HG02870 (cell line): ENCODE data around the gene ADA.

Experiments used
- ATAC-seq: cut with Tn5 transposase; IDR thresholded peaks from one replicate; pipeline ENCODE4 v1.9.1; 2021; ENCODE audit warnings: mild to moderate bottlenecking, moderate library complexity; ENCODE audit not compliant: unreplicated experiment

ADA gene

GRCh38 chr20:44583157-44583556 is 68.3 kb downstream of the ADA start:
- ATAC-seq = no peak

- ATAC-seq = no peak
Measured at GRCh38 chr20:44582311-44583025, 69.0 kb downstream of the ADA start, which contains the start of gene PKIG. PKIG (plus strand) TSS chr20:44582579; CDS start chr20:44614557, 31,978 bp downstream.

- no peak for ATAC-seq
Measured at GRCh38 chr20:44581515-44581914, 70.0 kb downstream of the ADA start.

DNA sequence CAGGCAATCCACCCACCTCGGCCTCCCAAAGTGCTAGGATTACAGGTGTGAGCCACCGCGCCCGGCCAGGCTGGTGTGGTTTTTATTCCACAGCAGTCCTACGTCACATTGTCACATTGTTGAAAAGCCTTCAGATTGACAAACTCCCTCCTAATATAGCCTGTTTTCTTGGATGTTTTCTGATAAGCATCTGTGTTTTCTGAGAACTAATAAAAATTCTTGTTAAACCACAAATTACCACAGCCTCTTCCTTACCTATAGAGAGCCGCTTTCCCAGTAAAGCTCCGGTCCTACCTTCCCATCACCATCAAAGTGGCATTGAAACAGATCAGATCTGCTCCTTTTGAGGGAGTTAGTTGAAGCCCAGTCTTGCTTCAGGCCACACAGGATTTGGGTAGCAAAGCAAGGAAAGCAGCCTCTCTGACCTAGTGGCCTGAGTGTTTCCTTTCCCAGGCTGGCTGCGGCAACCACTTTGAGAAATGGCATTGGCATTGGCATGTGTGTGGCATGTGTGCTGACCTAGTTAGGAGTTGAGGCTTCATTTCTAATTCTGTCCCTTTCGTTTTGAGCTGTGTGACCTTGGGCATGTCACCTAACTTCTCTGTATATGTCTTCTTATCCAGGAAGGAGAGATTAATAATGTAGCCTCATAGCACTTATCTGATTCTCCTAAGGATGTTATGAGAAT is 70.8 kb downstream of the ADA start:
- ATAC-seq = no peak

DNA sequence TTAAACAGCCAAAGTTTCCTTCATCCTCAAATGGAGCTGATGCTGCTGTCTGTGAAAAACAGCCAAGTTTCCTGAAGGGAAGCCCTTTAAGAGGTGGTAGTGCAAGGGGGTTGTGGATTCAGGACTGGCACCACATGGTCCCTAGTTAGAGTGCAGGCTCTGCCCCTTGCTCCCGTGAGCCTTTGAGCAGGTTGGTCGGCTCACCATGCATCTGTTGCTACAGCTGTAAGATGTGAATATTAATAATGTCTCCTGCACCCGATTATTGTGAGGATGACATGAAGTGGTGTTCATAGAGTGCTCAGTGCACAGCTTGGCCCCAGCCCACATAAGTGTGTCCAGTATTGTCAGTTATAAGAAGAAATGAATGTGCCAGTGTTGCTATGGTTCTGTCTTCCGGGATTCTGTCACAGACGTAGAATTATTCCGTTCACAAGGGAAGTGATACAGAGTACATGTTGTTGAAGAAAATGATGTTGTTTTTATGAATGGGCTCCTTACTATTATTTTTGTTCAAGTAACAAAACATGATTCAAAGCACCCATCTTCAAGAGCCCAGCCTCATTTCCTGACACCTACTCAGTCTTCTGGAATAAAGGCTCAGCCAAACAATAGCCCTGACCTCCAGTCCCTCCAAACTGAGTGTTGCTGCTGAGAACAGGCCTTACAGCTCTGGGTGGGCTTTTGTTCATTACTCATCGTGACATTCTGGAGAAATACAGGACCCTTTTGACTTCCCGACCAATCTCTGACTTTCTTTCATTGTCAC is 72.0 kb downstream of the ADA start:
- no peak for ATAC-seq

DNA sequence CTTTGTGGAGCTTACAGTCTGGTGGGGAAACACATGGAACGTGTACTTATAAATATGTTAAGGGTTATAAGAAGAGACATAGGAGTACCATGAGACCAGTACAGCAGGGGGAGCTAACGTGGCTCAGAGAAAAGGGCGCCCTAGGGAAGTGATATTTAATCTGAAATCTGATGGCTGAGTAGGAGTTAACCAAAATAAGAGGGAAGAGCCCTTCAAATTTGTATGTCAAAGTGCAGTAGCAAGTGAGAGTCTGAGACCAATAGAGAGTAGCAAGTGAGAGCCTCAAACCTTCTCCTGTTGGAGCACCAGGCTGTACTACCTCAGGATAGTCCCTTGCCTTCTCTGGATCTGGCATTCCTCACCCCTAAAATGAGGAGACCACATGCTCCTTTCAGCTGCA is 75.2 kb downstream of the ADA start:
- no peak for ATAC-seq

- ATAC-seq = no peak
Measured at GRCh38 chr20:44574372-44574771, 77.1 kb downstream of the ADA start.

GRCh38 chr20:44573501-44573869 is 78.0 kb downstream of the ADA start:
- ATAC-seq = no peak

DNA sequence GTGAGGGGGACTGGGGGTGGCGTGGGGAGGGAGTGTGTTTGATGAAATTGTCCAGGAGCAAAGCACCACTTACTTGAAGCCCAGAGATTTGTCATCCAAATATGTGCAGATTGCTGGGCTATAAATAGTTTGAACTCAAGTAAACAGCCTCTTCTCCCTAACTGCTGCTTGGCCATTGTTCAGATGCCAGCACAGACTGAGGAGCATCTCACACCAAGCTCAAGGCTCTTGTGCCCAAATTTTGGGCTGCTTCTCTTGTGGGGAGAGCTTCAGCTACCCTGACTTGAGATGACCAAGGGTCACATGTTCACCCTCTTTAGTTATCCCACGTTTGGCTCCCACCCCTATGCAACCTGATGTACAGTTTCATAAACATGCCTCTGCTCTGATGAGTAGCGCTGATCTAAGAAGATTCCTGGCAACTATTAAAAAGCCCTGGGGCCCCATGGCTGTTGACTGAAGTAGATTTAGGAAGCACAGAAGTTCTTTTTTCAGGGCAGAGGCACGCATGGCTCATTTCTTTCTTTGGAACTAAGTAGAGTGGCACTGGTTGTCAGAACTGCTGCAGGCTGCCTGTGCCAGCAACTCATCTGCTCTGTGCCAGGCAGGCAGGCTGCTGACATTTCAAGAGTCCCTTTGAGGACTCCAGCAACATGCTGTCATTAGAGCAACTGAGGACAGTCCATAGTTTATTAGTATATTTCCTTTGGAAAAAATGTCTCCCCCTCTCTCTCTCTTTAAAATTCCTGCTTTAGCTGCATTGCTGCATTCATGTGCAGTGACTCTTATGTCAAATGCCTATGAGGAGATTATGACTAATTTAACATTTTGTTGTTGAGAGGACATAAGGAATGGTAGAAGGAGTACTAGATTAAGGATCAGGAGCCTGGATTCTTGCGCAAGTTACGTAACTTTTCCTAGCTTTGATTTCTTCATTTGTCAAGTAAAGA is 78.7 kb downstream of the ADA start:
- no peak for ATAC-seq

DNA sequence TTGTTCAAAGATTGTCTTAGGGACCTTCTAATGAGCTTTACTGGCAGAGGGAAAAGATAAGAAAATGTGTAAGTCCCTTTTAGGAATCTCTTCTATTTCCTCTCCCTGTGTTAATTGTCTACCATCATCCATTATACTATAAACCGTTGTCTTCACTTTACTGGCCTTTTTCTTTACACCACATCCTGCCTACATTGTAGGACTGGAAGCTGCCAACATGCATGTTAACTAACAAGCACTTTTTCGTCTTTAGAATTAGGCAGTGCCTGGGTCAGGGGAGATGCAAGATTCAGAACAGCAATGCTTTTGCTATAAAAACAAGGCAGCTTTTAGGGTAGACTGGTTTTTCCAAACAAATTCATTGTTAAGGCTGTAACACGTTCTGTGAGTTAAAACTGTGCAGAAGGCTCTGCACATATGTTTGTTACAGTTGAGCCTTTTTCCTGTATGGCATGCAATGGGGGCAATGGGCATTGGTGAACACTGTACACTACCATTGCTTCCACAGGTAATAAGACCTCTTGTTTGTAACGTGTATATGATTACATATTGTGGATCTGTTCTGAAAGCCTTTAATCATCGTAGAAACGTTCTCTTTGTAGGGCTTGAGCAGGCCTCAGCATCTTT is 80.0 kb downstream of the ADA start:
- ATAC-seq = no peak

DNA sequence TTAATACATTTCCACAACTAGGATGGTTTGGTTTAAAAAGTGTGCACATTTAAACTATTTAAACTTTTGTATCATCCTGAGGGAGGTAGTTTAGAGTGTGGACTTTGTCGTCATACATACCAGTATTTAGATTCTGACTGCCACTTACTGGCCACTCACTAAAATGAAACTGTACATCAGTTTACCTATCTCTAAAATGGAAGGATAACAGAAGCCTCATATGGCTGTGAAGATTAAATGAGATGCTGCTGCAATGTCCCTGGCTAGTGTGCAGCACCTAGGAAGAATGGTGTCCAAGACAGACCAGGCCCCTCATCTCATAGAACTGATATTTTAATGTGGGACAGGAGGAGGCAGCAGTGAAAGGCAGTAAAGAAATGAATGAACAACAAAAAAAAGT is 81.1 kb downstream of the ADA start:
- ATAC-seq = no peak
